ENCODE results near the gene MRPS25.

Gene MRPS25

DNA sequence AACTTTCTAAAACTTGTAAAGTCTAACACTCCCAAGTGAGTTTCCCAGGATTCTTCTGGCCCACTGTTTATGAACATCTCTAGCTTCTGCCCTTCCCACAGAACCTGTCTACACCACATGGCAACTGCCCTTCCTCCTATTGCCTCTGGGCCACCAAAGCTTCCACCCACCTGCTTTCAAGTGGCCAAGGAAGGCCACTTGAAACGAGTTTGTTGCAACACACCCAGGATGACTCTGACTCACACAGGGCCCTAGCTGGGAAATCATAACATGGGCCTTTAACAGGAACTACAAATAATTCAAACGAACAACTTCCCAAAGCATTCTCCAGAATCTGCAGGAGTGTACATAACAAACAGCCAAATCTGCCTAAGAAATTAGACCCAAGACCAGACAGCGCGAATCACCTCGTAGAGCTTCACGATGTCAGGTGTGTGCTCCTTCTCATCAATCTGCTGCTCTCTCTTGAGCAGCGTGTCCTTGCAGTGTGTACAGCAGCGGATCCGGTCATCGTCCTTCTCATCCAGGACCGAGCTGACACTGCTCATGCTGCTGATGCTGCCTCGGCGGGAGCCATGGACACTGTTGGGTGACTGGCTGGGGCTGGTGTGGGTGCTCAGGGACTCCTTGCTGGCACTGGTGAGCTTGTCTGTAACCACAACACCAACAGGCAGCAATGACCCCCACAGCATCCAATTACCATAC is 17.0 kb upstream of the MRPS25 start:
- no peak for DNase-seq

DNA sequence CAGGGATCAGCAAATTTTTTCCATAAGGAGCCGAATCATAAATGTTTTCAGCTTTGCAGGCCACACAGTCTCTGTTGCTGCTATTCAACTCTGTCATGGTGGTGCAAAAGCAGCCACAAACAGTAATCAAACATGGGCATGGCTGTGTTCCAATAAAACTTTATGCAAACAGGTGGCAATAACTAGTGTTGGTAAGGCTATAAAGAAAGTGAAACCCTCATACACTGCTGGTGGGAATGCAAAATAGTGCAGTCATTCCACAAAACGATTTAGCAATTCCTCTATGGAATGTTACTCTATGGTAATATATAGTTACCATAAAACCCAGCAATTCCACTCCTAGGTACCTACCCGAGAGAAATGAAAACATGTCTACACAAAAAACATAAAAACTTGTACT is 14.0 kb upstream of the MRPS25 start:
- no peak for DNase-seq

DNA sequence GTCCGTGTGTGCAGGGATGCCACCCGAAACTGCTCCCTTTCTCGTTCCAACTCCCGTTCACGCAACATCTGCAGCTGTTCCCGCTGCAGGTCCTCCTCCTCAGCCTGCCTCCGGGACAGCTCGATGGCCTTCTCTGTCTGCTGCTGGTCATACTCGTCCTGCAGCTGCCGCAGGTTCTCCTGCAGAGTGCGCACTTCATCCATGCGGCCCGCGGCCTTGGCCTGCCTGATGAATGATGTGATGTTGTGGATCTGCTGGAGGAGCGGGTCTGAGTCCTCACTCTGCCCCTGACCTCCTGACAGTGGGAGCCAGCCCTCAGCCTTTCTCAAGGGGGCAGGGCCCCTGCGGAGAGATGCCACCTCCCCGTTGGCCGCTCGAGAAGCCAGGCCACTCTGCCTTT is 9.4 kb upstream of the MRPS25 start:
- no peak for DNase-seq

DNA sequence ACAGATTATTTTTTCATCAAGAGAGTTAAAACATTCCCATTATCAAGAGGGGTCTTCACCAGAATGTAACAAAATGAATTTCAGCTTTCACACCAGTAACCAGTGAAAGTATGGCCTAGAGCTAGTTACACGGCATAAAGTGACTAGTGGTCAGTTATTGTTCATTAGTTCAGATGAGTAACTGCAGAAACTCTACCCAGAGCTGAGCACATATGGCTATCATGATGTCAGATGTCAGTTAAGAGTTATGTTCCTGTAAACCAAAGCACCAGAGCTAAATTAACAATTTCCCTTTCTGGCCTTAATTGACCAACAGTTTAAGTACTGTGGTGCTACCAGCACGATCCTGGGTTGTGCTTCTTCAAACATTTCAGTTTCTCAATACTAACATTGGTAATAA is 6.6 kb upstream of the MRPS25 start:
- DNase-seq, result no peak

DNA sequence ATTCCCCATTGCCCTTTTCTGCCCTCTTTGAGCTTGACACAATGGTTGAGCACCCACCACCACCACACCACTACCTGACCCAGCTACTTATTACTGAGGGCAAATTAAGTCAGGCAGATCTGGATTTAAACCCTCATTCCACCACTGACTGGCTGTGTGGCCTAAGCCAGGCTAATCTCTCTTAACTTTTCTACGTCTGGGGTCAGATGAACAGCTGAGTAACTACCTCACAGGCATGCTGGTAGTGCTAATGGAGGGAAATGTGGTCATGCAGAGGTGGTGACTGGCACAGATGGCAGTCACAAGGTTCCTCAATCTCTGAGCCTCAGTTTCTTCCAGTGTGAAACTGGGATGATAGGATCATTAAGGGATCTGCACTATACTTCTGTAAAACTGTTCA is 4.3 kb upstream of the MRPS25 start:
- no peak for DNase-seq

DNA sequence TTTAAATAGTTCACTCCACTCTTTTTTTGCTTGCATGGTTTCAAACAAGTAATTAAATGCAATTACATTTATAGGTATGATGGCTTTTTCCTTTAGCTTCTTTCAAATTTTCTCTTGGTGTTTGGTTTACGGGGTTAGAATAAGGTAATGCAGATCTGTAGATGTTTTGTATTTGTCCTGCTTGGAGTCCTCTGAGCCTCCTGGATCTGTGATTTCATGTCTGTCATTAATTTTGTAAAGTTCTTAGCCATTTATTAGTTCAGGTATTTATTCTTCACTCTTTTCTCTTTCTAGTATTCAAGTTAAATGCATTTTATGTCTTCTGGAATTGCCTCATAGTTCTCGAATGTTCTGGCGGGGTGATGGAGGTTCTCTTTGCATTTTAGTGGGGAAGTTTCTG is 1.4 kb upstream of the MRPS25 start:
- no peak for DNase-seq

DNA sequence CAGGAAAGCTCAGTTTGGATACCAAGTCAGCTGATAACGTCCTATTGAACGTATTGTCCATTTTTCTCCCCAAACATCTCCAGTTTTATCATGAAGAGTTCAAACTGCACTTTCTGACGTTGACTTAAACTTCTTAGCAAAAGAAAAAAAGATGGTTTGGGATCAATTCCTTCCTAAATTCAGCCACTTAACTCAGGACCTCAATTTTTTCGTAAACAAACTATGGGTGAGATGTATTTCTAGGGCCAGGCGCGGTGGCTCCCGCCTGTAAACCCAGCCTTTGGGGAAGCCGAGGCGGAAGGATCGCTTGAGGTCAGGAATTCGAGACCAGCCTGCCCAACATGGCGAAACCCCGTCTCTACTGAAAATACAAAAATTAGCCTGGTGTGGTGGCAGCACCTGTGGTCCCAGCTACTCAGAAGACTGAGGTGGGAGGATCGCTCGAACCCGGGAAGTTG is 464 bp upstream of the MRPS25 start:
- no peak for DNase-seq

DNA sequence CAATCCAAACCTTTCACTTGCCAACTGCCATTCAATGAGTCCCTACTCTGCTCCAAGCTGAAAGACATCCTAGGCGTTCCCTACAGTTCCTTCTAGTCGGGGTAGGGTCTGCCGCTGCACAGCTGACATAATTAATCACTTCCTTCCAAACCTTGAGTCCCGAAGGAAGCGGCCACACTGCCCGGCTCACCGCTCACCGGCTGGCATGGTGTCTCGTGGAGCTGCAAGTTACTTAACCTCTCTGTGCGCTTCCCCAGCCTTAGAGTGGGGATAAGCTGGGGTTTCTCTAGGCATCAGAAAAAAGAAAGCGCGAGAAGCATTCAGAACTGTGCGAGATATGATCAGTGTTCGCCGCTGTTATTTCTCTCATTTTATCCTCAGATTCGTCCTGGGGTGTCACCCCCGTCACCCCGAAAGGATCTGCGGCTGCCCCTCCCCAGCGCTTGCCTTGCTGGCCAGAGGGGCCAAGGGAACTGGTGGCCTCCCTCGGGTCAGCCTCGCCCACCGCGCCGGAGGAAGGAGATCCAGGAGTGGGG is 748 bp downstream of the MRPS25 start:
- no peak for DNase-seq

DNA sequence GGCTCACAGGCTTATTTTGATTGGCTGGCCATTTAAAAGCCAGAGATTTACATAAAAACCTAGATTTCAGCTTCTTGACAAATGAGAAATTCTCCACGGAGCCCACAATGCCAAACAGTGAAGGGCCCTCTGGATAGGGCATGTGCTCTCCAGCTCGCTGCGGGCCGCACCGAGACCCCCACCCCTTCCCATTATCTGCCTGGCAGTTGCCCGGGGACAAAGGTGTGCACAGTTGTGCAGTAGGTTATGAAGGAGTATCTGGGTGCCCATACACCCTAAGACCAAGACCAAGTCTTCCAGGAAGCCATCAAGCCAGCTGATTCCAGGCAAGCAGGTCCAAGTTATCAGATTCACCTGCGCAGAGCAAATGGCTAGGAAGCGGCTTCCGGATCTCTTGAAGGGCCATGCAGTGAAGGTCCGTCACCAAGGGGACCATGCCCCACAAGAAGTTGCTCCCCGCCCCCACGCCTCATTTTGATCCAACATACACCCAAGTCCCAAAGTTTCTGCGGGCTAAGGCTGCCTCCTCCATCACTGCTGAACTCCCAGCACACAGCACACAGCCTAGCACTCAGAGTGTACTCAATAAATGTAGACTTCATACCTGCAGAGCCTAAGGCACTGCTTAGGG is 1.3 kb downstream of the MRPS25 start:
- no peak for DNase-seq

DNA sequence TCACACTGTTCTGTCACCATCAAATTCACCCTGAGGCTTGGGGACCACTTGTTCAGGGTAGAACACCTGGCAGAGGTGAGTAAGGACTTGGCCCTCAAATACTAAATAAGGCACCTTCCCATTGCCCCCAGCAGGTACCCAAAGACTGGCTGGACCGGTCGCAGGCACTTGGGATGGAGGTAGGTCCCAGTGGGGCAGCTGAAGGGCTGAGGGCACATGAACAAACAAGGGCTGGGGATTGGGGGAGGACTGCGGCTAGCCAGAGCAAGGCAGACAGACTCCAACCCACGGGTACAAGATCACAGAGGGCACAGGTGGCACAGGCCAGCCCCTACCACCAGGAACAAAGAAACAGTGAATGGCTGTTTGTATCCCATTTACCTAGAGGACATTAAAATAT is 1.9 kb downstream of the MRPS25 start:
- no peak for DNase-seq

DNA sequence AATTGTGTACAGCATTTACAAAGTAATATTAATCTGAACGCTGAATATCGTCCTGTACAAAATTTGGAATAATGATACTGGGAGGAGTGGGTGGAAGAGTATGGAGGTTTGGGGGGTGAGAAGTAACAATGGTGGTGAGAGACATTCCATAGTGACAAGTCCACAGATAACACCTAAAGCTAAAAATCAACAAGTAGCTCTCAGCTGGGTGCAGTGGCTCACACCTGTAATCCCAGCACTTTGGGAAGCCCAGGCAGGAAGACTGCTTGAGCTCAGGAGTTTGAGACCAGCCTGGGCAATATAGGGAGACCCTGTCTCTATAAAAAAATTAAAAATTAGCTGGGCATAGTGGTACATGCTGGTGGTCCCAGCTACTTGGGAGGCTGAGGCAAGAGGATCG is 5.1 kb downstream of the MRPS25 start:
- no peak for DNase-seq

DNA sequence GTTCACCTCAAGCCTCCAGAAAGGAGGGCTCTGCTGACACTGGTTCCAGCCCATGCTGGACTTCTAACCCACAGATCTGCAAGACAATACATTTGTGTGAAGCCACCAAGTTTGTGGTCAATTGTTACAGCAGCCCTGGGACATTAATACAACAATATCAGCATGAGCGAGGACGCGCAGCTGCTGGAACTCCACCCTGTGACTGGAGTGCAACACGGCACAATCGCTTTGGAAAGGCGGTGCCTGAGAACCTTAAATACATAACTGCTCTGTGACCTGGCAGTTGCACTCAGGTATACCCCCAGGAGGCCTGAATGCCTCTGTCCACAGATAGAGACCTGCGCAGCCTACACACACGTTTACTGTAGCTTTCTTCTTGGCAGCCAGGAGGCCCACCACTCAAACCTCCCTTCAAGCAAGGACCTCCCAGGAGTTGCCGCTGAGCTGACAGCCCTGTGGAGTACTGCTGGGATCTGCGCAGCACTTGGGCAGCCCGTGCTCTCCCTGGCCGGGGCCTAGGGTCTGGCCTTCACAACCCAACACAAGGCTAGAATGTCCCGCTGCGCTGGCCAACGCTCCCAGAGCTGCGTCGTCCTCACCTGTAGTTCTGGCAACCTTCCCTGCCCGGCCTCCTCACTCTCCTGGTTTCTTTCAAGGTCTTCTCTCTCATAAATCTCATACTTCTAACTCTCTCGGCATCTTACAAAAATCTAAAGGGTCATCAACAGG is 8.3 kb downstream of the MRPS25 start:
- no peak for DNase-seq

DNA sequence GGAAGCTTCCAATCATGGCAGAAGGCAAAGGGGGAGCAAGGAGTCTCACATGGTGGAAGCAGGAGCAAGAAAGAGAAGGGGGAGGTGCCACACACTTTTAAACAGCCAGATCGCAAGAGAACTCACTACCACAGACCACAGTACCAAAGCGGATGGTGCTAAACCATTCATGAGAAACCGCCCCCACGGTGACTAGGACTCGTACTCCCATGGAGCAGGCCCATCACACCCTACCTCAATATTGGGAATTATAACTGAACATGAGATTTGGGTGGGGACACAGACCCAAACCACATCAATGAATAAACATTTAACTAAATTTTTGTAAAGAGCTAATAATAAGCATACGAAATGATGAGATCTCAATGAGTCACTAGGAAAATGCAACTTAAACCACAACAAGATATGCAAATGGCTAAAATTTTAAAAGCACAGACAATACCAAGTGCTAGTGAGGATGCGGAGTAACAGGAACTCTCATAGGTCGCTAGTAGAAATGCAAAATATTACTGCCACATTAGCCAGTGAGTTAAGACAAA is 10.0 kb downstream of the MRPS25 start:
- no peak for DNase-seq

DNA sequence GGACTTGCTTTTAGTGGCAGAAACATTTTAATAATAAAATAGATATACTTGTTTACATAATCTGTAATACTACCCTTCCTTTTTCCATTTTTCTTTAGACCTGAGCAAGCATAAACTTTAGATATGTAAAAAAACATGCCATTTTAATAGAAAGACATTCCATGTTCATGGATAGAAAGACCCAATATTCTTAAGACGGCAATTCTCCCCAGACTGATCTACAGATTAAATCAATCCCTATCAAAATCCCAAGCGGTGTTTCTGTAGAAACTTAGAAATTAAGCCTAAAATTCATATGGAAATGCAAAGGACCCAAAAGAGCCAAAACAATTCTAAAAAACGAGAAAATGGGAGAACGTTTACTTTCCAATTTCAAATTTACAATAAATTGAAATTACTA is 11.6 kb downstream of the MRPS25 start:
- no peak for DNase-seq

DNA sequence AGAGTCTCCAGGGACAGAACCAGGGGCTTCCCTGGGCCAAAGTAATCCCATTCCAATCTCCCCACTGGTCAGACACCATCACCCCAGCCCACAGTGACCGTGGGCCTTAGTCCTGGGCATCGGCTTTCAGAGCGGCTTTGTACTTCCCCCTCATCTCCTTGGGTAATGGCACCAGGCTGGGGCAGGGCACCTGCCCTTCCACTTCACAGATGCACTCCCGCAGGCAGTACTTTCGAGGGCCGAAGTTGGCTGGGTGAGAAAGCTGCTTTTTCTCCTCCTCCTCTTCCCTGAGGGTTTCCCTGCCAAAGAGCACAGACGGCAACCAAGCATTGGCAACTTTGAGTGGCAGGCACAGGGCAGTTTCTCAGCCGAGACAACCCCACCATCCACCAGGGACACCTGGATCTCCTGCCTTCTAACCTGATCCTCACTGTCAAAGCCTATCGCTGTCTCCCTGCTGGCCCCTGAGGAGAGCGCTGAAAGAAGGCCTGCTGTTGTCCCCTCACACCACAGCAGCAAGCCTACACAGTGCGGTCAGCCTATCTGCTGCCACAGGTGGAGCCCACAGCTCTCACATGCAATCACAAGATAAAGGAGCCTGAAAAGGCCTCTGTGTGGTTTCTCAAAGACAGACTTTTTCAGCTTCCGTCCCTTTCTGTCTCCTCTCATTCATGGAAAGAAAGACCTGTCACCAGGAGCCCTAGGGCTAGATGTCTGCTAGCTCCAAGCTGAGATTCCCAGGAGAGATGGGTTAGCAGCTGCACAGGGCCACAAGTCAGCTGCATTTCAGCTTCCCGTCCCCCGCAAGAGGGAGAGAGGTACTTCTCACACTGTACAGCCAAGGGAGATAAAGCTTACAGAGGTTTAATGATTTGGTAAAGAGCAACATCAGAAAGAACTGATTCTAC is 12.5 kb downstream of the MRPS25 start:
- no peak for DNase-seq

DNA sequence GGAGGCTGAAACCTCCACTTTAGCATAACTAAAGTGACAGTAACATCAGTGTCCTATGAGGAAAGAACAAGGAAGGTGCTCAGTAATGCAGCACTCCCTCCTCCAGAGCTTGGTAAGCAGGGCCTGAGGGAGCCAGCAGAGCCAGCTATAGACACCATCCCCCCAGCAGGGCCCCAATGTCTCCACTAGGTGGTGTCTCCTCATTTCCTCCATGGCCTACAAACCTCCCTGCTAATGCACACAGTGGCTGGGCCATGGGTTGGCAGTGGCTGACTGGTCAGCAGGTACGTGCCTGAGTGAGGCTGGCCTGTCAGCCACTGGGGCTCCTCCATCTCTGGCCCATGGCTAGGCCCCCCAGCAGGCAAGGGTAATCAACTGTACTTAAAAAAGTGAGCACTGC is 13.6 kb downstream of the MRPS25 start:
- DNase-seq, result no peak

DNA sequence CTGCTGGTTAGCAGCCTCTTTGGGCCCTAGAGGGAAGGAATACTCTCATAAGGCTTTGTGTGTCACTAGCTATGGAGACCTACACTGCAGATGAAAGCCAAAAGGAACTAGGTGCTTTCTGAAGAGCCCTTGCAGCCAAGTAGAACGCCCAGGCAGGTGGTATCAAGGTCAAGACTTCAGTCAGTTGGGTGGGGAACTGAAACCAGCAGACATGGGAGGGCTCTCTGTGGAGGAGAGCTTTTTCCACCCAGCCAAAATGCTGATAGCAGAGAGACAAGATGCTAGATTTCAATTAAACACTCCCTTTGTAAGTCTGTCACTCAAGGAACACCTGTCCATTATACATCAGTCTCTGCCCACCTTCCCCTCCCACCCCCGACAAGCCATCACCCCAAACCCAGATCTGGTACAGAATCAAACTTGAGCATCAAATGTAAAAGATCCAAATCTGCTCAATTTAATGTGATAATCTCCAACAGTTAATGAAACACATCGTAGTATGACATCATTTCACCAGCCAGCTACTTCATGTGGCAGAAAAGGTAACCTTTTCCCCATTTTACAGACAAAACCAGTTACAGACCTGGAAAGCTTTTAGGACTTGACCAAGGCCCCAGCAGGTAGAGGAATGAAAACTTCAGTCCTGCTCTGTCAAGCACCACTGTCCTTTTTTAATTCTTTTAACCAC is 14.6 kb downstream of the MRPS25 start:
- no peak for DNase-seq

DNA sequence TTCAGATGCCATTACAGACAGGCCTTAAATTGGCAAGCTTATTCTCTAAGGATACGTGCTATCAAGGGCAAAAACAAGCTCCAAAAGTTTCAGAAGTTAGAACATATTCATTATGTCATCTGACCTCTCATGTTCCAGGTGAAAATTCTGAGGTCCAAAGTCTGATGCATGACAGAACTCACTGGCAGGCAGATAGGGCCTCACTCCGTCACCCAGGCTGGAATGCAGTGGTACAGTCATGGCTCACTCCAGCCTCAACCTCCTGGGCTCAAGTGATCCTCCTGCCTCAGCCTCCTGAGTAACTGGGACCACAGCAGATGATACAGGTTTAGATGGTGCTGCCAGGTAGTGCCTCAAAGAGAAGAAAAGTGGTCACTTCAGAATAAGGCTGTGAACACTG is 15.5 kb downstream of the MRPS25 start:
- no peak for DNase-seq

DNA sequence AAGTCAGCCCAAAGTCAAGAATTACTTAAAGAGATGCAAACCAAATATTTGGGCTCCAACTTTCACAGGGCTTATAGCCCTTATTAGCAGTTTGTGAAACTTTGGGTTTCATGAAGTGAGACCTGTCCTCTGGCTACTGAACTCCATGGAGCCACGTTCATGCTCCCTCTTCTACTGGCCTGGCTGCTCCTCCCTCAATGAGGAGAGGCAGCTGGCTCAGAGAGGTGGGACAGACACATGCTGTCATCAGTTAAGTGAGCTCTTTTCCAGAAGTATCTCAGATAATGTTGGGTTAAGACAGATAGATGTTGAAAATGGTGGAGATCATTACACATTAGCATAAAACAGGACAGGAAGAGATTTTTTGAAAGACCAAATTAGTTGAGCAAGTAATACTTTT is 19.4 kb downstream of the MRPS25 start:
- DNase-seq, result no peak

DNA sequence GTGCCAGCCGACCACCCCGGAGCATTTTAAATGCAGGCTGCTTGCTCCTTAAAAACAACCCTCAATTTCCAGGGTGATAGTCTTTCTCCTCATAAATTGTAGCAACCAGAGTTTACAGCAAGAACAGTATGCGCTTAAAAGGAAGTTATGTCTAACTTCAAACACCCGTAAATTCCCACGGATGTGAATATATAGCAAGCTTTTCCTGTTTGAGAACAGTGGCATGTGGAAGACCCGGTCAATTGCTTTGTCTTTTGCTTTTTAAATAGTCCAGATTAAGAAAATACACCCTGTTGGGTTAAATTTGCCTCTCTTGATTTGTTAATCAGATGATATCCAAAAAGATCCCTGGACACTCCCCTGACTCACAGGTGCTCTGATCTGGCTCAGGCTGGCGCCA is 20.8 kb downstream of the MRPS25 start:
- DNase-seq, result no peak

DNA sequence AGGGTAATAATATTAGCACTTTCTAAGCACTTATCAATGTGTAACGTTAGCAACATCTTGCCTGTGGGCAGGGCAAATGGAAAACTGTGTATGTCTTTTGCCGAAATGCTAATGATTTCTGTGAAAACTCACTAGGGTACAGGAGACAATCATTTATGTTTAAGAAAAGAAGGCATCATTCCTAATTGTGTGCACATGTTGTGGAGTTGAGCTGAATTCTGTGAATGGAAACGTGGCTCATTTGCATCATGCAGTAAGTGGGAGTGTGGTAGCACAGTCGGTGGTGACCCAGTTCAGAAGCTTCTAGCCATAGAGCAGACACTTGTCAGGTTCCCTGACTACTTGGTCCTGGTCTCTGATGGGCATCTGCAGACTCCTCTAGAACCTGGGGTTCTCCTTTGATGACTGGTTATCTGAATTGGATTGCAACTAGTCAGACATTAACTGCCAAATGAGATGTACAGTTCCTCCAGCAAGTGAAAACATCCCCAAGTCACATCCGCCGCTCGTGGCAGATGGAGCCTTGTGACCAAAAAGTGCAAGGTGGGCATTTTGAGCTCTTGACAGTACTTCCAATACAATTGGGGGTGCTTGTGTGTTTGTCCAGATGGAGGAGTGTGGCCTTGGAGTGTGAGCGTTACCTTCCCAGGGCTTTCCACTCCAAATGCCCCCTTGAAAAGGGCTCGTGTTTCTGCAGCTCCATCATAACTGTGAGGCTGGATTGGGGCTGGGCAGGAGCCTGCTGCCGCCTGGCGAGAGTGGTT is 21.5 kb downstream of the MRPS25 start:
- DNase-seq, result no peak
